Fibroblast of lung (primary cell): Measurements from ENCODE around the gene PRC1.

Experiments
- EZH2 ChIP-seq: IDR thresholded peaks from 2 replicates; pipeline ENCODE4 v1.5.1; 2012; ENCODE audit warnings: low read length, control low read depth, mild to moderate bottlenecking; ENCODE audit errors: missing control alignments
- TF ChIP-seq, protein P1 (sequence below), 2 donors: IDR thresholded peaks in 1 of 2; conservative IDR thresholded peaks in 1 of 2; 1 replicate in 1 of 2; 2 replicates in 1 of 2; pipeline ENCODE4 v1.5.1; 2011 to 2012; ENCODE audit warnings: low read length in 2 of 2, control low read depth in 1 of 2, inconsistent platforms in 1 of 2, low read depth in 1 of 2, mild to moderate bottlenecking in 1 of 2

DNA sequence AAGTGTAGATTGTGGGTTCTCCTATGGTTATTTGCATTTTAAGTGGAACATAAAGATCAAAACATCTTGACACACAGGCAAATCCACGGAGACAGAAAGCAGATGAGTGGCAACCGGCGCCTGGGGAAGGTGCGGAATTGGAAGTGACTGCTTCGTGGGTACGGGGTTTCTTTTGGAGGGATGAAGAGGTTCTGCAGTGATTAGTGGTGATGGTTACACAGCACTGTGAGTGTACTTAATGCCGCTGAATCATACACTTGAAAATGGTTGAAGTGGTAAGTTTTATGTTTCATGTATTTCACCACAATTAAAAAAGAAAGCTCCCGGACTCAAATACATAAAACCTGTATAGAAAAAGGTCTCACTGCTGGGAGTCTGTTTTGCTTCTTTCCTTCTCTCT is 46.5 kb upstream of the PRC1 start:
- TF ChIP-seq, protein P1, sequence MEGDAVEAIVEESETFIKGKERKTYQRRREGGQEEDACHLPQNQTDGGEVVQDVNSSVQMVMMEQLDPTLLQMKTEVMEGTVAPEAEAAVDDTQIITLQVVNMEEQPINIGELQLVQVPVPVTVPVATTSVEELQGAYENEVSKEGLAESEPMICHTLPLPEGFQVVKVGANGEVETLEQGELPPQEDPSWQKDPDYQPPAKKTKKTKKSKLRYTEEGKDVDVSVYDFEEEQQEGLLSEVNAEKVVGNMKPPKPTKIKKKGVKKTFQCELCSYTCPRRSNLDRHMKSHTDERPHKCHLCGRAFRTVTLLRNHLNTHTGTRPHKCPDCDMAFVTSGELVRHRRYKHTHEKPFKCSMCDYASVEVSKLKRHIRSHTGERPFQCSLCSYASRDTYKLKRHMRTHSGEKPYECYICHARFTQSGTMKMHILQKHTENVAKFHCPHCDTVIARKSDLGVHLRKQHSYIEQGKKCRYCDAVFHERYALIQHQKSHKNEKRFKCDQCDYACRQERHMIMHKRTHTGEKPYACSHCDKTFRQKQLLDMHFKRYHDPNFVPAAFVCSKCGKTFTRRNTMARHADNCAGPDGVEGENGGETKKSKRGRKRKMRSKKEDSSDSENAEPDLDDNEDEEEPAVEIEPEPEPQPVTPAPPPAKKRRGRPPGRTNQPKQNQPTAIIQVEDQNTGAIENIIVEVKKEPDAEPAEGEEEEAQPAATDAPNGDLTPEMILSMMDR (conservative IDR thresholded peaks at IDR 0.05 in 1 of 2, IDR thresholded peaks at IDR 0.05 in 1 of 2; ENCODE audit: low read depth in 1 of 2, low read length in 2 of 2), result no peak
- no peak for TF ChIP-seq EZH2
